Glutamatergic neuron (in vitro differentiated cells): ENCODE data around the gene NYAP1. TPM values are rescaled to one million over a fixed set of nuclear protein-coding genes. Genes with fewer than 3 reads are reported as not detected.
"Not testable (repeated sequence)": the region's sequence is repeated elsewhere in the genome, so short reads cannot be mapped to it uniquely, and the experiment has no call there.

ENCODE experiments used
- DNase-seq: peaks from one replicate; pipeline ENCODE4 v3.0.0; 2022
- H3K27ac Mint-ChIP-seq: one replicate; pipeline ENCODE4 v1.8.0; 2020; ENCODE audit warnings: mild to moderate bottlenecking, mixed read lengths, inconsistent platforms; ENCODE audit not compliant: unreplicated experiment
- H3K27me3 Mint-ChIP-seq: one replicate; pipeline ENCODE4 v1.8.0; 2020; ENCODE audit warnings: mild to moderate bottlenecking, moderate library complexity, mixed read lengths, inconsistent platforms; ENCODE audit not compliant: unreplicated experiment
- H3K36me3 Mint-ChIP-seq: one replicate; pipeline ENCODE4 v1.8.0; 2020; ENCODE audit warnings: mild to moderate bottlenecking, mixed read lengths, inconsistent platforms; ENCODE audit not compliant: unreplicated experiment
- H3K4me1 Mint-ChIP-seq: one replicate; pipeline ENCODE4 v1.8.0; 2020; ENCODE audit warnings: mild to moderate bottlenecking, low read depth, mixed read lengths, inconsistent platforms; ENCODE audit not compliant: unreplicated experiment
- H3K4me3 Mint-ChIP-seq: one replicate; pipeline ENCODE4 v1.8.0; 2020; ENCODE audit warnings: mild to moderate bottlenecking, mixed read lengths, inconsistent platforms; ENCODE audit not compliant: unreplicated experiment
- H3K9me3 Mint-ChIP-seq: one replicate; pipeline ENCODE4 v1.8.0; 2020; ENCODE audit warnings: mild to moderate bottlenecking, moderate library complexity, mixed read lengths, inconsistent platforms; ENCODE audit not compliant: unreplicated experiment
- total RNA-seq: library from RNA; stranded (reverse); fragmentation: NEBNext Ultra II Directional; extraction: Animal tissue kit (Norgen Biotek cat#: 25700); gene quantifications from one replicate; pipeline ENCODE4 v1.2.1, GENCODE V29; 2021; ENCODE audit not compliant: unreplicated experiment
- TF ChIP-seq, protein P1 (sequence below): fragments of 200-600 bp; sonication (generic); IDR thresholded peaks from one replicate; pipeline ENCODE4 v1.5.0; 2021; ENCODE audit not compliant: partially characterized antibody, unreplicated experiment

NYAP1 gene
- total RNA-seq, 1 donor from 2014 or later = 36.6 TPM

DNA sequence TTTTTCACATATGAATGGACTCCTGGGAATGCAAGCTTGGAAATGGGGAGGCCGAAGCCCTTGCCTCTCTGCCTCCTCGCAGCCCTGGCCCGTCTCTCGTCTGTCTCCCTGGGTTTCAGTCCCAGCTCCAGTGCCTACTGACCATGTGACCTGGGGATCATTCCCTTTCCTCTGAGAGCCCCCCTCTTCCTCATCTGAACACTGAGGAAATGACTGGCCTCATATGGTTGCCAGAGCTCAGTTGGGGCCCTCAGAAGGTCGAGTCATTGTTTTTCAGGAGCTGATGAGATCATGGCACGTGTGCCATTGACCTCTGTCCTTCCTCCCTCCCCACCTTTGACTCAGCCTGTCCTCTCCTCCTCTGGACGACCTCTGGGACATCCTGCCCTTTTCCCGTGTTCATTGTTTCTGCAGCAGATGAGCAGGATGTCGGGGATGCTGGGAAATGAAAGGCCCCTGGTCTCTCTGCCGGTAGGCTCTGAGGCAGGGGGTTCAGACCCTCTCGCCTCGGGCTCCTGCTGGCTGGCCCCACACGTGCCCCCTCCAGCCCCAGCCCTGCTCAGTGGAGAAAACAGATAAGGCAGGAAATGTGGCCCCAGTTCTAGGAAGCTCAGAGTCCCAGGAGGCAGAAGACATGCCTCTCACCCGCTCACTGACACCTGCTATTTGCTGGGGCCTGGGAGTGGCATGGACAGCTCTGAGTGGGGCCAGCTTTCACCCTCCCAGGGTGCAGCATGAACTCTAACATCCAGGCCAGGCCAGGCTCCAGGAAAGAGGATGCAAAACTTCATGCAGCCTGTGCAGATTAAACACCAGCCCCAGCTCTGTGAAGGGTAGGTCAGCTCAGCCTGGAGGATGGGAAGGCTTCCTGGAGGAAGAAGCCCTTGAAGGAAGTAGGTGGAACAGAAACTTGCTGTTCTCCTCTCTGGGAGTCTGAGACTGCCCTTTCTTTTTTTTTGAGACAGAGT lies 39.1 kb upstream of the NYAP1 start:
- Mint-ChIP-seq H3K27ac (peak overlapping the region; percentile 30), H3K4me3 (no peak overlapping the region), H3K9me3 (no peaks in the 10 kb centered on the region), H3K4me1 (peaks cover 2% of the 10 kb centered on the region), H3K36me3 (no peaks in the 10 kb centered on the region), H3K27me3 (peaks cover 5% of the 10 kb centered on the region)
- TF ChIP-seq, protein P1, sequence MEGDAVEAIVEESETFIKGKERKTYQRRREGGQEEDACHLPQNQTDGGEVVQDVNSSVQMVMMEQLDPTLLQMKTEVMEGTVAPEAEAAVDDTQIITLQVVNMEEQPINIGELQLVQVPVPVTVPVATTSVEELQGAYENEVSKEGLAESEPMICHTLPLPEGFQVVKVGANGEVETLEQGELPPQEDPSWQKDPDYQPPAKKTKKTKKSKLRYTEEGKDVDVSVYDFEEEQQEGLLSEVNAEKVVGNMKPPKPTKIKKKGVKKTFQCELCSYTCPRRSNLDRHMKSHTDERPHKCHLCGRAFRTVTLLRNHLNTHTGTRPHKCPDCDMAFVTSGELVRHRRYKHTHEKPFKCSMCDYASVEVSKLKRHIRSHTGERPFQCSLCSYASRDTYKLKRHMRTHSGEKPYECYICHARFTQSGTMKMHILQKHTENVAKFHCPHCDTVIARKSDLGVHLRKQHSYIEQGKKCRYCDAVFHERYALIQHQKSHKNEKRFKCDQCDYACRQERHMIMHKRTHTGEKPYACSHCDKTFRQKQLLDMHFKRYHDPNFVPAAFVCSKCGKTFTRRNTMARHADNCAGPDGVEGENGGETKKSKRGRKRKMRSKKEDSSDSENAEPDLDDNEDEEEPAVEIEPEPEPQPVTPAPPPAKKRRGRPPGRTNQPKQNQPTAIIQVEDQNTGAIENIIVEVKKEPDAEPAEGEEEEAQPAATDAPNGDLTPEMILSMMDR = no peak
- no peak for DNase-seq

DNA sequence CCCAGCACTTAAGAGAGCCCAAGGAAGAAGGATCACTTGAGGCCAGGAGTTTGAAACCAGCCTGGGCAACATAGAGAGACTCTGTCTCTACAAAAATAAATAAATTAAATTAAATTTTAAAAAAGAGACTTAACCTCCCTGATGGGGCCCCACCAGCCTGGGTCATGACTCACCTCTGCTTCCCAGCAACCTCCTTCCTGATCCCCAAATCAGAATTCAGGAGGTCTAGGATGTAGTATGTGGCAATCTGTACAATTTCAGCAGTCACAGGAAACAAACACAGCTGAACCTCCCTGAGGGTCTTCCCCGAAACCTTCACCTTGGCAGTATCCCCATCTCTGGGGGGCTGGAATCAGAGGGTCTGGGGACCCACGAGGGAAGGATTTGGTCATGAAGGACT lies 37.7 kb upstream of the NYAP1 start:
- Mint-ChIP-seq H3K36me3 (no peaks in the 10 kb centered on the region), H3K4me3 (no peak overlapping the region), H3K27ac (no peak overlapping the region), H3K4me1 (peaks cover 2% of the 10 kb centered on the region), H3K27me3 (peaks cover 5% of the 10 kb centered on the region), H3K9me3 (no peaks in the 10 kb centered on the region)
- DNase-seq = no peak
- TF ChIP-seq, protein P1 = no peak

DNA sequence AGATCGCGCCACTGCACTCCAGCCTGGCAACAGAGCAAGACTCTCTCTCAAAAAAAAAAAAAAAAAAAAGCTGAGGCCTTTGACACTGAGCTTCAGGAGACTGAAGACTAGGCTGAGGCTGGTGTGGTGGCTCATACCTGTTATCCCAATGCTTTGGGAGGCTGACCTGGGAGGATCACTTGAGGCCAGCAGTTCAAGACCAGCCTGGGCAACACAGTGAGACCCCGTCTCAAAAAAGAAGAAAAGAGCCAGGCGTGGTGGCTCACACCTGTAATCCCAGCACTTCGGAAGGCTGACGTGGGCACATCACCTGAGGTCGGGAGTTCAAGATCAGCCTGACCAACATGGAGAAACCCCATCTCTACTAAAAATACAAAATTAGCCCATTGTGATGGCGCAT lies 36.4 kb upstream of the NYAP1 start:
- H3K27me3 Mint-ChIP-seq, H3K36me3 Mint-ChIP-seq, H3K4me1 Mint-ChIP-seq, H3K27ac Mint-ChIP-seq, H3K9me3 Mint-ChIP-seq, DNase-seq, H3K4me3 Mint-ChIP-seq: not testable (repeated sequence)

DNA sequence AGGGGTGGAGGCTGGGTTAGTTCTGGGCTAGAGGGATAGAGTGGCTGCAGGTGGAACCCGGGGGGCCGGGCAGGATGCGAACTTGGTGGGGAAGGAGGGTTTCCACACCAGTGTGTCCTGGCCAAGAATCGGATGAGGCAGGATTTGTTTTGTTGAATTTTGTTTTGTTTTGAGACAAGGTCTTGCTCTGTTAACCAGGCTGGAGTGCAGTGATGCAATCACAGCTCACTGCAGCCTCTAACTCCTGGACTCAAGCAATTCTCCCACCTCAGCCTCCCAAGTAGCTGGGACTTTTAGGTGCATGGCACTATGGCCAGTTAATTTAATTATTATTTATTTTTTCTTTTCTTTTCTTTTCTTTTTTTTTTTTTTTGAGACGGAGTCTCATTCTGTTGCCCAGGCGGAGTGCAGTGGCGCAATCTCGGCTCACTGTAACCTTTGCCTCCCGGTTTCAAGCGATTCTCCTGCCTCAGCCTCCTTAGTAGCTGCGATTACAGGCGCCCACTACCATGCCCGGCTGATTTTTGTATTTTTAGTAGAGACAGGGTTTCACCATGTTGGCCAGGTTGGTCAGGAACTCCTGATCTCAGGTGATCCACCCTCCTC lies 34.4 kb upstream of the NYAP1 start:
- H3K4me3 Mint-ChIP-seq = no peak overlapping the region
- TF ChIP-seq, protein P1 = no peak
- H3K27me3 Mint-ChIP-seq = peaks cover 2% of the 10 kb centered on the region
- no peaks in the 10 kb centered on the region for H3K36me3 Mint-ChIP-seq
- peak overlapping the region; percentile 22 for H3K27ac Mint-ChIP-seq
- H3K9me3 Mint-ChIP-seq = no peaks in the 10 kb centered on the region
- peaks cover 2% of the 10 kb centered on the region for H3K4me1 Mint-ChIP-seq
- no peak for DNase-seq

DNA sequence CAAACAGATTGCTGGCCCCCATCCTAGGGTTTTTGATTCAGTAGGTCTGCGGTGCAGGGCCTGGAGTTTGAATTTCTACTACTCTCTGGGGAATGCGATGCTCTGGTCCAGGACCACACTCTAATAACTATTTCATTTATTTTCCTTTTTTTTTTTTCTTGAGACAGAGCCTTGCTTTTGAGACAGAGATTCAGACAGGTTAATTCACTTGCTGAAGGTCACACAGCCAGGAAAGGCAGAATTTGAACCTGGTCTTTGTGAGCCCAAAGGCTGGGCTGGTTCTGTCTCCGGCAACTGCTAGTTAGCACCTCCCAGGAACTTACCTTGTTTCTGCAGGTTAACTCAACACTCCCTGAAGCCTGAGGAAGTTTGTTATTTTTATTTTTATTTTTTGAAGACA lies 31.2 kb upstream of the NYAP1 start:
- H3K36me3 Mint-ChIP-seq = no peaks in the 10 kb centered on the region
- H3K9me3 Mint-ChIP-seq = no peaks in the 10 kb centered on the region
- no peak overlapping the region for H3K4me3 Mint-ChIP-seq
- H3K4me1 Mint-ChIP-seq = peaks cover 2% of the 10 kb centered on the region
- TF ChIP-seq, protein P1 = no peak
- no peak for DNase-seq
- H3K27ac Mint-ChIP-seq = no peak overlapping the region
- peaks cover 3% of the 10 kb centered on the region for H3K27me3 Mint-ChIP-seq

DNA sequence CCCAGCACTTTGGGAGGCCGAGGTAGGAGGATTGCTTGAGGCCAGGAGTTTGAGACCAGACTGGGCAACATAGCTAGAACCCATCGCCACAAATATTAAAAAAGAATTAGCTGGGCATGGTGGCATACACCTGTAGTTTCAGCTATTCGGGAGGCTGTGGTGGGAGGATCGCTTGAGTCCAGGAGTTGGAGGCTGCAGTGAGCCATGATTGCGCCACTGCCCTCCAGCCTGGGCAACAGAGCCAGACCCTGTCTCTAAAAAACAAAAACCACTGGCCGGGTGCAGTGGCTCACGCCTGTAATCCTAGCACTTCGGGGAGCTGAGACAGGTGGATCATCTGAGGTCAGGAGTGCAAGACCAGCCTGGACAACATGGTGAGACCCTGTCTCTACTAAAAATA lies 29.9 kb upstream of the NYAP1 start:
- not testable (repeated sequence) for H3K4me3 Mint-ChIP-seq, H3K4me1 Mint-ChIP-seq, H3K36me3 Mint-ChIP-seq, H3K27ac Mint-ChIP-seq, H3K9me3 Mint-ChIP-seq, DNase-seq, H3K27me3 Mint-ChIP-seq
